Loucy (cell line): Measurements from ENCODE around the gene CD27.

Experiments
- CTCF ChIP-seq: fragments of 200-600 bp; sonication (generic); conservative IDR thresholded peaks from 2 replicates; pipeline ENCODE4 v1.5.1; 2014; ENCODE audit warnings: mild to moderate bottlenecking, antibody characterized with exemption, low read length
- EZH2phosphoT487 ChIP-seq: fragments of 200-600 bp; IDR thresholded peaks from 2 replicates; pipeline ENCODE4 v1.6.1; 2018; ENCODE audit warnings: antibody characterized with exemption, mild to moderate bottlenecking, moderate library complexity, borderline replicate concordance

DNA sequence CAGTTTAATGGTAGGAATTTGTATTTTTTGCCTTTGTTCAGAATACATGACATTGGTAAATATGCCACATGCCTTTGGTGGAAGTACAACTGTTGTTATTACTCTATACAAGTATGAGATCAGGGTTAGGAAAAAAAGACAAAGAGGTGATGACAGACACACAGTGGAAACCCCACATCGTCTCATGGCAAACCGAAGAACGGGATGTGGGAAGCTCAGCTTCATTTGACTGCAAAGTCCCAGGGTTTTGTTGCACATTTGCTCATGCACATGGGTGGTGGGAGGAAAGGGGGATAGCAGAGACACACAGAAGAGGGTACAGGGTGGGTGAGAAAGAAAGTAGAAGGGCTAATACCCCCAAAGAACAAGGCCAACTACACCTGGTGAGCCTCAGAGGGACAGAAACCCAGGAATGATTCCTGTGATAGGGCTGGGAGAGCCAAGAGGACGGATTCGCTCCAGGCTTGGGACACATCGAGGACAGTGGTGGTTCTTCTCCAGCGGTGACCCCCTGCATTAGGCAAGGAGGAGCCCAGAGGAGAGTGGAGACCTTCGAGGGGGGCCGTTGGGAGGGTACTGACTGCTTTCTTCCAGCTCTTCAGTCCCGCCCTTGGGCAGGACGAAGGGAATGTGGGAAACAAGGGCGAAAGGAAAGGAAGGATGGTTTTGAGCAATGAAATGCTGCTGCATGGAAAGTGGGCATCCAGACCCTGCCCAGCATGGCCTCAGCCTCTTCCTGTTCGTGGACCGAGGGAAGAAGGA lies 17.7 kb downstream of the CD27 start:
- TF ChIP-seq CTCF (no peak), EZH2phosphoT487 (no peak)
